ENCODE measurements around the gene CMTM7. TPM values are rescaled to one million over a fixed set of nuclear protein-coding genes. Genes with fewer than 3 reads are reported as not detected.

The CMTM7 gene
- total and polyA plus RNA-seq, 2 of the 13 experiments (the other 11 are each of a cell fraction or from before 2014, with no cell fraction given): 20.9 to 21.4 TPM

DNA sequence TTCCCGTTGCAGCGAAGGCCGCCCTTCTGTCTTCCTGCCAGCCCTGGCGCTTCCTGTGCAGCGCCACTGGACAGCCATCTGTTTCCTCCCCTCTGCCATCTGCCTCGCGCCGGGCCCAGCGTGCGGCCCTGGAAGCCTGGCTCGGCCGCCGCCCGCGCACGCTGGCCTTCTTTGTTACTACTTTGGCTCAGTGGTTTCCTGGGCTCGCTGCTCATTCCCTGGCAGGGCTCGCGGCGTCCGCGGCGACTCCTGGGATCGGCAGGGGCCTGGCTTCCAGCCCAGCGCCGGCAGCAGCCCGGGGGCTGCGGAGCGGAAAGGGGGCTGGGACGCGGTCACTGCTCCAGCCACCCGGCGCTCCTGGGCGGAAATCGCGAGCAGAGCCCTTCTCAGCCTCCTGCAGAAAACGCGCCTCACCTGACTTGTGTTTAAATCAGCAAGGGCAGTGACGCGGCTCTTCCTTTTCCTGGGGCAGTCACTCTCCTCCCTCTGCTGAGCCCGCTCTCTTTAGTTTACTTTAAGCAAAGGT lies 10.0 kb downstream of the CMTM7 start (continued):
- TF ChIP-seq, protein P1, sequence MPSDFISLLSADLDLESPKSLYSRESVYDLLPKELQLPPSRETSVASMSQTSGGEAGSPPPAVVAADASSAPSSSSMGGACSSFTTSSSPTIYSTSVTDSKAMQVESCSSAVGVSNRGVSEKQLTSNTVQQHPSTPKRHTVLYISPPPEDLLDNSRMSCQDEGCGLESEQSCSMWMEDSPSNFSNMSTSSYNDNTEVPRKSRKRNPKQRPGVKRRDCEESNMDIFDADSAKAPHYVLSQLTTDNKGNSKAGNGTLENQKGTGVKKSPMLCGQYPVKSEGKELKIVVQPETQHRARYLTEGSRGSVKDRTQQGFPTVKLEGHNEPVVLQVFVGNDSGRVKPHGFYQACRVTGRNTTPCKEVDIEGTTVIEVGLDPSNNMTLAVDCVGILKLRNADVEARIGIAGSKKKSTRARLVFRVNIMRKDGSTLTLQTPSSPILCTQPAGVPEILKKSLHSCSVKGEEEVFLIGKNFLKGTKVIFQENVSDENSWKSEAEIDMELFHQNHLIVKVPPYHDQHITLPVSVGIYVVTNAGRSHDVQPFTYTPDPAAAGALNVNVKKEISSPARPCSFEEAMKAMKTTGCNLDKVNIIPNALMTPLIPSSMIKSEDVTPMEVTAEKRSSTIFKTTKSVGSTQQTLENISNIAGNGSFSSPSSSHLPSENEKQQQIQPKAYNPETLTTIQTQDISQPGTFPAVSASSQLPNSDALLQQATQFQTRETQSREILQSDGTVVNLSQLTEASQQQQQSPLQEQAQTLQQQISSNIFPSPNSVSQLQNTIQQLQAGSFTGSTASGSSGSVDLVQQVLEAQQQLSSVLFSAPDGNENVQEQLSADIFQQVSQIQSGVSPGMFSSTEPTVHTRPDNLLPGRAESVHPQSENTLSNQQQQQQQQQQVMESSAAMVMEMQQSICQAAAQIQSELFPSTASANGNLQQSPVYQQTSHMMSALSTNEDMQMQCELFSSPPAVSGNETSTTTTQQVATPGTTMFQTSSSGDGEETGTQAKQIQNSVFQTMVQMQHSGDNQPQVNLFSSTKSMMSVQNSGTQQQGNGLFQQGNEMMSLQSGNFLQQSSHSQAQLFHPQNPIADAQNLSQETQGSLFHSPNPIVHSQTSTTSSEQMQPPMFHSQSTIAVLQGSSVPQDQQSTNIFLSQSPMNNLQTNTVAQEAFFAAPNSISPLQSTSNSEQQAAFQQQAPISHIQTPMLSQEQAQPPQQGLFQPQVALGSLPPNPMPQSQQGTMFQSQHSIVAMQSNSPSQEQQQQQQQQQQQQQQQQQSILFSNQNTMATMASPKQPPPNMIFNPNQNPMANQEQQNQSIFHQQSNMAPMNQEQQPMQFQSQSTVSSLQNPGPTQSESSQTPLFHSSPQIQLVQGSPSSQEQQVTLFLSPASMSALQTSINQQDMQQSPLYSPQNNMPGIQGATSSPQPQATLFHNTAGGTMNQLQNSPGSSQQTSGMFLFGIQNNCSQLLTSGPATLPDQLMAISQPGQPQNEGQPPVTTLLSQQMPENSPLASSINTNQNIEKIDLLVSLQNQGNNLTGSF (CRISPR knock-in tag; IDR thresholded peaks at IDR 0.05): peak; percentile 24; the same call in 1 of the 2 replicates
- TF ChIP-seq ZNF562 (CRISPR knock-in tag; IDR thresholded peaks at IDR 0.05; ENCODE audit: borderline replicate concordance): no peak
- no peak for TF ChIP-seq NFE2 (CRISPR knock-in tag; IDR thresholded peaks at IDR 0.05)
- peak; percentile 80 for TF ChIP-seq TOPORS (CRISPR knock-in tag; IDR thresholded peaks at IDR 0.05)
- TF ChIP-seq FOXK2 (IDR thresholded peaks at IDR 0.05): no peak
- TF ChIP-seq JDP2 (CRISPR knock-in tag; IDR thresholded peaks at IDR 0.05; ENCODE audit: borderline replicate concordance): no peak
- TF ChIP-seq ZKSCAN8 (CRISPR knock-in tag; IDR thresholded peaks at IDR 0.05; ENCODE audit: borderline replicate concordance): peak; percentile 49; the same call in 1 of the 2 replicates
- TF ChIP-seq JUND (CRISPR knock-in tag; IDR thresholded peaks at IDR 0.05): no peak
- no peak for TF ChIP-seq SMAD3 (CRISPR knock-in tag; IDR thresholded peaks at IDR 0.05)
- peak; percentile 38; the same call in 1 of the 2 replicates for TF ChIP-seq SOX5 (CRISPR knock-in tag; IDR thresholded peaks at IDR 0.05; ENCODE audit: borderline replicate concordance)
- TF ChIP-seq, protein P2, sequence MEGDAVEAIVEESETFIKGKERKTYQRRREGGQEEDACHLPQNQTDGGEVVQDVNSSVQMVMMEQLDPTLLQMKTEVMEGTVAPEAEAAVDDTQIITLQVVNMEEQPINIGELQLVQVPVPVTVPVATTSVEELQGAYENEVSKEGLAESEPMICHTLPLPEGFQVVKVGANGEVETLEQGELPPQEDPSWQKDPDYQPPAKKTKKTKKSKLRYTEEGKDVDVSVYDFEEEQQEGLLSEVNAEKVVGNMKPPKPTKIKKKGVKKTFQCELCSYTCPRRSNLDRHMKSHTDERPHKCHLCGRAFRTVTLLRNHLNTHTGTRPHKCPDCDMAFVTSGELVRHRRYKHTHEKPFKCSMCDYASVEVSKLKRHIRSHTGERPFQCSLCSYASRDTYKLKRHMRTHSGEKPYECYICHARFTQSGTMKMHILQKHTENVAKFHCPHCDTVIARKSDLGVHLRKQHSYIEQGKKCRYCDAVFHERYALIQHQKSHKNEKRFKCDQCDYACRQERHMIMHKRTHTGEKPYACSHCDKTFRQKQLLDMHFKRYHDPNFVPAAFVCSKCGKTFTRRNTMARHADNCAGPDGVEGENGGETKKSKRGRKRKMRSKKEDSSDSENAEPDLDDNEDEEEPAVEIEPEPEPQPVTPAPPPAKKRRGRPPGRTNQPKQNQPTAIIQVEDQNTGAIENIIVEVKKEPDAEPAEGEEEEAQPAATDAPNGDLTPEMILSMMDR (CRISPR knock-in tag; IDR thresholded peaks at IDR 0.05): no peak
- no peak for TF ChIP-seq PRDM4 (CRISPR knock-in tag; IDR thresholded peaks at IDR 0.05; ENCODE audit: borderline replicate concordance)
- TF ChIP-seq ZNF329 (CRISPR knock-in tag; IDR thresholded peaks at IDR 0.05; ENCODE audit: low read depth): peak; percentile 81; the same call in 1 of the 2 replicates
- TF ChIP-seq, protein P3, sequence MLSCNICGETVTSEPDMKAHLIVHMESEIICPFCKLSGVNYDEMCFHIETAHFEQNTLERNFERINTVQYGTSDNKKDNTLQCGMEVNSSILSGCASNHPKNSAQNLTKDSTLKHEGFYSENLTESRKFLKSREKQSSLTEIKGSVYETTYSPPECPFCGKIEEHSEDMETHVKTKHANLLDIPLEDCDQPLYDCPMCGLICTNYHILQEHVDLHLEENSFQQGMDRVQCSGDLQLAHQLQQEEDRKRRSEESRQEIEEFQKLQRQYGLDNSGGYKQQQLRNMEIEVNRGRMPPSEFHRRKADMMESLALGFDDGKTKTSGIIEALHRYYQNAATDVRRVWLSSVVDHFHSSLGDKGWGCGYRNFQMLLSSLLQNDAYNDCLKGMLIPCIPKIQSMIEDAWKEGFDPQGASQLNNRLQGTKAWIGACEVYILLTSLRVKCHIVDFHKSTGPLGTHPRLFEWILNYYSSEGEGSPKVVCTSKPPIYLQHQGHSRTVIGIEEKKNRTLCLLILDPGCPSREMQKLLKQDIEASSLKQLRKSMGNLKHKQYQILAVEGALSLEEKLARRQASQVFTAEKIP (CRISPR knock-in tag; IDR thresholded peaks at IDR 0.05; ENCODE audit: borderline replicate concordance): no peak
- TF ChIP-seq, protein P4, sequence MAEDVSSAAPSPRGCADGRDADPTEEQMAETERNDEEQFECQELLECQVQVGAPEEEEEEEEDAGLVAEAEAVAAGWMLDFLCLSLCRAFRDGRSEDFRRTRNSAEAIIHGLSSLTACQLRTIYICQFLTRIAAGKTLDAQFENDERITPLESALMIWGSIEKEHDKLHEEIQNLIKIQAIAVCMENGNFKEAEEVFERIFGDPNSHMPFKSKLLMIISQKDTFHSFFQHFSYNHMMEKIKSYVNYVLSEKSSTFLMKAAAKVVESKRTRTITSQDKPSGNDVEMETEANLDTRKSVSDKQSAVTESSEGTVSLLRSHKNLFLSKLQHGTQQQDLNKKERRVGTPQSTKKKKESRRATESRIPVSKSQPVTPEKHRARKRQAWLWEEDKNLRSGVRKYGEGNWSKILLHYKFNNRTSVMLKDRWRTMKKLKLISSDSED (CRISPR knock-in tag; IDR thresholded peaks at IDR 0.05): no peak
- peak; percentile 71; the same call in 1 of the 2 replicates for TF ChIP-seq ZNF136 (CRISPR knock-in tag; IDR thresholded peaks at IDR 0.05; ENCODE audit: low read depth)
- TF ChIP-seq ZNF841 (CRISPR knock-in tag; IDR thresholded peaks at IDR 0.05; ENCODE audit: borderline replicate concordance): no peak
